ENCODE data around the gene PLK1. TPM values are rescaled to one million over a fixed set of nuclear protein-coding genes. Genes with fewer than 3 reads are reported as not detected.
A peak's percentile ranks its signal among the peaks of the same experiment; 100 is the strongest.

PLK1 gene
- total and polyA plus RNA-seq, 2 of the 4 experiments (the other 2 are of a cell fraction), result 19.4 to 59.0 TPM

DNA sequence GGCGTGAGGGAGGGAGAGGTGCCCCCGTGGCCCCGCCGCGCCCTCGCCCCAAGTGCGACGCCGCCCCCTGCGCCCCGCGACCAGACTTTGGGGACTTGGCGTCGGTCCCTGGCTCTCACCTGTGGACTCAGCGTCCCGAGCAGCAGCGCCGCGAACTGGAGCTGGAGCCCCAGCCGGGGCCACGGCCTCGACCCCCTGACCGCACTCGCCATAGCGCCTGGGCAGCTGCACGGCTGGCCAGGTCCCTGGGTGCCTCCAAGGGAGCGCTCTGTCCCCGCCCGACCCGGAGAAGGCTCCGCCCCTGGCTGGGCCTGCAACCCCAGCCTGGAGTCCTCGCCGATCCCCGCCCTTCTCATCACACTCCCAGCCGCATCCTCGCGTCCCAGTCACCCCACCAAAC is 34.3 kb downstream of the PLK1 start, which contains the start of gene ERN2:
Gene ERN2, minus strand, starts transcription at position 247 of the 400 bp plus-strand sequence. Its CDS starts 35 bp downstream, at position 212.
- no peak for DNase-seq
- Histone ChIP-seq H3K9ac (ENCODE audit: low read depth, low read length) (no peak within 1 kb of the TSS), H3K14ac (replicated peaks; ENCODE audit: low read depth, low read length) (no peak within 1 kb of the TSS), H3K4ac (ENCODE audit: low read depth, low read length) (no peak within 1 kb of the TSS), H2AK9ac (replicated peaks; ENCODE audit: low read depth, low read length, poor library complexity) (peak within 1 kb of the TSS; percentile 28), H3K27me3 (ENCODE audit: control insufficient read depth, insufficient read depth, low read length) (peaks cover 19% of the 10 kb centered on the region), H3K36me3 (ENCODE audit: control insufficient read depth, insufficient read depth, low read length) (no peaks in the 10 kb centered on the region), H3K56ac (ENCODE audit: extremely low read depth, insufficient read depth, low read length) (no peak within 1 kb of the TSS), H3K27ac (ENCODE audit: insufficient read depth, low read length) (no peak within 1 kb of the TSS), H3K79me1 (ENCODE audit: low read depth in 1 of 2, low read length in 2 of 2) (no peaks in the 10 kb centered on the region), H2BK20ac (ENCODE audit: low read depth, low read length) (no peak within 1 kb of the TSS), H2BK5ac (ENCODE audit: low read depth, low read length, poor library complexity, severe bottlenecking) (no peak within 1 kb of the TSS), H3K4me1 (ENCODE audit: control insufficient read depth, insufficient read depth, low read length) (no peaks in the 10 kb centered on the region), H2BK120ac (ENCODE audit: low read depth, low read length) (no peak within 1 kb of the TSS), H3K18ac (ENCODE audit: low read depth, low read length) (no peak within 1 kb of the TSS), H4K8ac (ENCODE audit: low read depth in 2 of 2, low read length in 2 of 2) (no peak within 1 kb of the TSS), H3K9me3 (ENCODE audit: control insufficient read depth, insufficient read depth, low read length) (peaks cover 9% of the 10 kb centered on the region), H2BK15ac (ENCODE audit: low read depth, low read length) (no peak within 1 kb of the TSS), H2AK5ac (ENCODE audit: low read depth, low read length) (no peak within 1 kb of the TSS), H2AFZ (replicated peaks; ENCODE audit: low read length, poor library complexity) (peak within 1 kb of the TSS; percentile 67), H4K5ac (ENCODE audit: low read depth, low read length) (no peak within 1 kb of the TSS), H4K20me1 (ENCODE audit: insufficient read depth, low read length) (no peaks in the 10 kb centered on the region), H4K91ac (ENCODE audit: insufficient read depth, low read depth, low read length) (no peak within 1 kb of the TSS), H3K4me2 (ENCODE audit: low read depth, low read length) (0 out of 2 replicates have a peak within 1 kb of the TSS, but pooled peaks have one; percentile 17), H3K23ac (ENCODE audit: low read depth, low read length) (no peak within 1 kb of the TSS), H3K9me1 (ENCODE audit: insufficient read depth, low read length) (no peaks in the 10 kb centered on the region), H3K4me3 (ENCODE audit: insufficient read depth, low read depth, low read length) (no peak within 1 kb of the TSS)
- dilution Hi-C loops (cut with HindIII; ENCODE audit: low sequenced_read_pairs, unreplicated experiment), result no loop called here
- in situ Hi-C loops (cut with MboI; ENCODE audit: low sequenced_read_pairs), result no loop called here
- ChIA-PET POLR2A (ENCODE audit: unreplicated experiment) (no interaction called here), CTCF (interaction anchor here (0.6 kb wide), 1 partner anchor 650 kb away, joined by 3 read pairs; no protein-coding TSS in a partner anchor)
- TF ChIP-seq MAZ (IDR thresholded peaks at IDR 0.05; ENCODE audit: borderline replicate concordance, low read depth, low read length) (no peak), BHLHE40 (IDR thresholded peaks at IDR 0.05; ENCODE audit: low read depth, low read length) (no peak), MAFK (IDR thresholded peaks at IDR 0.05; ENCODE audit: low read depth, low read length) (no peak), RCOR1 (IDR thresholded peaks at IDR 0.05; ENCODE audit: insufficient replicate concordance, low read length) (no peak), RAD21 (IDR thresholded peaks at IDR 0.05; ENCODE audit: low read length) (no peak), SMC3 (IDR thresholded peaks at IDR 0.05; ENCODE audit: low read depth, low read length) (no peak), RFX5 (IDR thresholded peaks at IDR 0.05; ENCODE audit: low read depth, low read length) (no peak), CHD1 (IDR thresholded peaks at IDR 0.05; ENCODE audit: low read depth, low read length) (no peak), MXI1 (IDR thresholded peaks at IDR 0.05; ENCODE audit: borderline replicate concordance, low read depth, low read length) (no peak), FOS (IDR thresholded peaks at IDR 0.05; ENCODE audit: low read depth, low read length) (no peak), CEBPB (IDR thresholded peaks at IDR 0.05; ENCODE audit: low read depth, low read length) (no peak), NFE2L2 (IDR thresholded peaks at IDR 0.05; ENCODE audit: low read depth, low read length) (no peak), POLR2A (IDR thresholded peaks at IDR 0.05; ENCODE audit: low read depth, low read length) (no peak)
- TF ChIP-seq, protein P1, sequence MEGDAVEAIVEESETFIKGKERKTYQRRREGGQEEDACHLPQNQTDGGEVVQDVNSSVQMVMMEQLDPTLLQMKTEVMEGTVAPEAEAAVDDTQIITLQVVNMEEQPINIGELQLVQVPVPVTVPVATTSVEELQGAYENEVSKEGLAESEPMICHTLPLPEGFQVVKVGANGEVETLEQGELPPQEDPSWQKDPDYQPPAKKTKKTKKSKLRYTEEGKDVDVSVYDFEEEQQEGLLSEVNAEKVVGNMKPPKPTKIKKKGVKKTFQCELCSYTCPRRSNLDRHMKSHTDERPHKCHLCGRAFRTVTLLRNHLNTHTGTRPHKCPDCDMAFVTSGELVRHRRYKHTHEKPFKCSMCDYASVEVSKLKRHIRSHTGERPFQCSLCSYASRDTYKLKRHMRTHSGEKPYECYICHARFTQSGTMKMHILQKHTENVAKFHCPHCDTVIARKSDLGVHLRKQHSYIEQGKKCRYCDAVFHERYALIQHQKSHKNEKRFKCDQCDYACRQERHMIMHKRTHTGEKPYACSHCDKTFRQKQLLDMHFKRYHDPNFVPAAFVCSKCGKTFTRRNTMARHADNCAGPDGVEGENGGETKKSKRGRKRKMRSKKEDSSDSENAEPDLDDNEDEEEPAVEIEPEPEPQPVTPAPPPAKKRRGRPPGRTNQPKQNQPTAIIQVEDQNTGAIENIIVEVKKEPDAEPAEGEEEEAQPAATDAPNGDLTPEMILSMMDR (conservative IDR thresholded peaks at IDR 0.05; ENCODE audit: low read depth, low read length), result no peak
- TF ChIP-seq, protein P2, sequence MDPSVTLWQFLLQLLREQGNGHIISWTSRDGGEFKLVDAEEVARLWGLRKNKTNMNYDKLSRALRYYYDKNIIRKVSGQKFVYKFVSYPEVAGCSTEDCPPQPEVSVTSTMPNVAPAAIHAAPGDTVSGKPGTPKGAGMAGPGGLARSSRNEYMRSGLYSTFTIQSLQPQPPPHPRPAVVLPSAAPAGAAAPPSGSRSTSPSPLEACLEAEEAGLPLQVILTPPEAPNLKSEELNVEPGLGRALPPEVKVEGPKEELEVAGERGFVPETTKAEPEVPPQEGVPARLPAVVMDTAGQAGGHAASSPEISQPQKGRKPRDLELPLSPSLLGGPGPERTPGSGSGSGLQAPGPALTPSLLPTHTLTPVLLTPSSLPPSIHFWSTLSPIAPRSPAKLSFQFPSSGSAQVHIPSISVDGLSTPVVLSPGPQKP (IDR thresholded peaks at IDR 0.05; ENCODE audit: borderline replicate concordance, low read depth, low read length), result no peak
- TF ChIP-seq, protein P3, sequence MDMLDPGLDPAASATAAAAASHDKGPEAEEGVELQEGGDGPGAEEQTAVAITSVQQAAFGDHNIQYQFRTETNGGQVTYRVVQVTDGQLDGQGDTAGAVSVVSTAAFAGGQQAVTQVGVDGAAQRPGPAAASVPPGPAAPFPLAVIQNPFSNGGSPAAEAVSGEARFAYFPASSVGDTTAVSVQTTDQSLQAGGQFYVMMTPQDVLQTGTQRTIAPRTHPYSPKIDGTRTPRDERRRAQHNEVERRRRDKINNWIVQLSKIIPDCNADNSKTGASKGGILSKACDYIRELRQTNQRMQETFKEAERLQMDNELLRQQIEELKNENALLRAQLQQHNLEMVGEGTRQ (IDR thresholded peaks at IDR 0.05; ENCODE audit: low read depth, low read length), result no peak
- intact Hi-C loops (cut with micrococcal nuclease), result no loop called here
- ATAC-seq (ENCODE audit: low read depth), result peak; percentile 32; the same call in 1 of the 2 replicates
- 7% methylated on average over 3 of the region's 37 CpGs; no CpG with 5 or more reads in 1 of the 2 experiments for WGBS, 2 experiments (ENCODE audit: extremely low coverage in 2 of 2, insufficient read length in 1 of 2)
- BruUV-seq (replicated peaks), result no TSS peak

Measured in IMR-90 (cell line).